Activated naive CD4-positive, alpha-beta T cell treated with anti-CD3 and anti-CD28 coated beads, Interleukin-2, amount 50 U/mL, for 72 hours (primary cell): ENCODE data around the gene MCM3AP. TPM values are rescaled to one million over a fixed set of nuclear protein-coding genes. Genes with fewer than 3 reads are reported as not detected.

Source experiments
- ATAC-seq, 2 donors: fragments of 150-1000 bp; cut with Tn5 transposase; 2 replicates each; pipeline ENCODE4 v1.10.0; 2021; ENCODE audit warnings: mild to moderate bottlenecking in 2 of 2, moderate library complexity in 2 of 2
- DNase-seq, 2 donors: peaks; one replicate each; pipeline ENCODE4 v3.0.0; 2021 to 2022; ENCODE audit warnings: low spot score in 2 of 2
- H3K27ac Mint-ChIP-seq, 2 donors: one replicate each; pipeline ENCODE4 v1.8.0; 2022; ENCODE audit warnings: mild to moderate bottlenecking in 2 of 2, mixed read lengths in 2 of 2
- H3K36me3 Mint-ChIP-seq, 2 donors: one replicate each; pipeline ENCODE4 v1.8.0; 2022; ENCODE audit warnings: mixed read lengths in 2 of 2
- H3K9me3 Mint-ChIP-seq, 2 donors: one replicate each; pipeline ENCODE4 v1.8.0; 2022; ENCODE audit warnings: mixed read lengths in 2 of 2
- total RNA-seq, 2 donors: library from RNA; stranded (reverse); gene quantifications; one replicate each; pipeline ENCODE4 v1.2.3, GENCODE V29; 2022

The MCM3AP gene
- total RNA-seq, 2 donors from 2014 or later = 105 to 119 TPM

- no peak for ATAC-seq
- no peak for DNase-seq
- Mint-ChIP-seq H3K36me3 (no peaks in the 10 kb centered on the region), H3K9me3 (no peaks in the 10 kb centered on the region), H3K27ac (no peak overlapping the region)
Measured at GRCh38 chr21:46220847-46221246, 64.6 kb downstream of the MCM3AP start.

- no peaks in the 10 kb centered on the region for H3K36me3 Mint-ChIP-seq
- no peaks in the 10 kb centered on the region for H3K9me3 Mint-ChIP-seq
- no peak overlapping the region for H3K27ac Mint-ChIP-seq
- no peak for DNase-seq
- no peak for ATAC-seq
Measured at GRCh38 chr21:46220275-46220810, 65.1 kb downstream of the MCM3AP start.

- DNase-seq (no peak), ATAC-seq (no peak)
- Mint-ChIP-seq H3K9me3 (no peaks in the 10 kb centered on the region), H3K36me3 (no peaks in the 10 kb centered on the region), H3K27ac (peak overlapping the region in 1 of 2 donors; percentile 32)
Measured at GRCh38 chr21:46219591-46220239, 65.7 kb downstream of the MCM3AP start.

- no peaks in the 10 kb centered on the region for H3K9me3 Mint-ChIP-seq
Measured at GRCh38 chr21:46218906-46219590, 66.4 kb downstream of the MCM3AP start.

GRCh38 chr21:46217511-46218196 lies 67.8 kb downstream of the MCM3AP start:
- Mint-ChIP-seq H3K9me3 (no peaks in the 10 kb centered on the region), H3K27ac (peak overlapping the region in 1 of 2 donors; percentile 50)

More at GRCh38 chr21:46218906-46219590, 66.4 kb downstream of the MCM3AP start:
- DNase-seq (no peak), ATAC-seq (no peak)
- H3K36me3 Mint-ChIP-seq = no peaks in the 10 kb centered on the region
- H3K27ac Mint-ChIP-seq = peak overlapping the region in 1 of 2 donors; percentile 32

GRCh38 chr21:46216132-46216747 lies 69.2 kb downstream of the MCM3AP start:
- Mint-ChIP-seq H3K9me3 (no peaks in the 10 kb centered on the region), H3K36me3 (no peaks in the 10 kb centered on the region), H3K27ac (peak overlapping the region in 1 of 2 donors; percentile 65)
- DNase-seq (no peak), ATAC-seq (no peak)

More at GRCh38 chr21:46217511-46218196, 67.8 kb downstream of the MCM3AP start:
- no peak for ATAC-seq
- no peak for DNase-seq
- no peaks in the 10 kb centered on the region for H3K36me3 Mint-ChIP-seq

- H3K27ac Mint-ChIP-seq = peak overlapping the region in 1 of 2 donors; percentile 65
- no peaks in the 10 kb centered on the region for H3K36me3 Mint-ChIP-seq
- no peaks in the 10 kb centered on the region for H3K9me3 Mint-ChIP-seq
- ATAC-seq (peak in 1 of 2 donors; percentile 55), DNase-seq (no peak)
Measured at GRCh38 chr21:46215436-46216131, 69.8 kb downstream of the MCM3AP start.

- DNase-seq = no peak
- Mint-ChIP-seq H3K36me3 (no peaks in the 10 kb centered on the region), H3K9me3 (no peaks in the 10 kb centered on the region), H3K27ac (peak overlapping the region; percentile 72 to 88)
- ATAC-seq = no peak
Measured at GRCh38 chr21:46214478-46215340, 70.7 kb downstream of the MCM3AP start.

- DNase-seq = no peak
- ATAC-seq = no peak
- peak overlapping the region; percentile 74 to 88 for H3K27ac Mint-ChIP-seq
- no peaks in the 10 kb centered on the region for H3K36me3 Mint-ChIP-seq
- H3K9me3 Mint-ChIP-seq = no peaks in the 10 kb centered on the region
Measured at GRCh38 chr21:46213620-46214286, 71.7 kb downstream of the MCM3AP start.

GRCh38 chr21:46212721-46213484 lies 72.5 kb downstream of the MCM3AP start:
- ATAC-seq = no peak
- no peak for DNase-seq
- Mint-ChIP-seq H3K27ac (peak overlapping the region; percentile 84 to 88), H3K9me3 (no peaks in the 10 kb centered on the region), H3K36me3 (no peaks in the 10 kb centered on the region)

GRCh38 chr21:46211786-46212720 lies 73.4 kb downstream of the MCM3AP start:
- Mint-ChIP-seq H3K27ac (no peak overlapping the region), H3K9me3 (no peaks in the 10 kb centered on the region), H3K36me3 (no peaks in the 10 kb centered on the region)
- ATAC-seq (no peak), DNase-seq (no peak)

GRCh38 chr21:46211376-46211775 lies 74.0 kb downstream of the MCM3AP start:
- DNase-seq = no peak
- no peaks in the 10 kb centered on the region for H3K9me3 Mint-ChIP-seq
- no peak for ATAC-seq
- H3K36me3 Mint-ChIP-seq = no peaks in the 10 kb centered on the region
- no peak overlapping the region for H3K27ac Mint-ChIP-seq

GRCh38 chr21:46210378-46211136 lies 74.9 kb downstream of the MCM3AP start:
- no peak for ATAC-seq
- DNase-seq = no peak
- Mint-ChIP-seq H3K27ac (no peak overlapping the region), H3K9me3 (no peaks in the 10 kb centered on the region), H3K36me3 (peaks cover 0 to 4% of the 10 kb centered on the region in 2 donors)
